HG03354 (cell line): ENCODE results near the gene STAB1.

Source experiments
- ATAC-seq: cut with Tn5 transposase; IDR thresholded peaks from one replicate; pipeline ENCODE4 v1.9.1; 2021; ENCODE audit warnings: mild to moderate bottlenecking; ENCODE audit not compliant: unreplicated experiment, poor library complexity, severe bottlenecking

Gene STAB1

DNA sequence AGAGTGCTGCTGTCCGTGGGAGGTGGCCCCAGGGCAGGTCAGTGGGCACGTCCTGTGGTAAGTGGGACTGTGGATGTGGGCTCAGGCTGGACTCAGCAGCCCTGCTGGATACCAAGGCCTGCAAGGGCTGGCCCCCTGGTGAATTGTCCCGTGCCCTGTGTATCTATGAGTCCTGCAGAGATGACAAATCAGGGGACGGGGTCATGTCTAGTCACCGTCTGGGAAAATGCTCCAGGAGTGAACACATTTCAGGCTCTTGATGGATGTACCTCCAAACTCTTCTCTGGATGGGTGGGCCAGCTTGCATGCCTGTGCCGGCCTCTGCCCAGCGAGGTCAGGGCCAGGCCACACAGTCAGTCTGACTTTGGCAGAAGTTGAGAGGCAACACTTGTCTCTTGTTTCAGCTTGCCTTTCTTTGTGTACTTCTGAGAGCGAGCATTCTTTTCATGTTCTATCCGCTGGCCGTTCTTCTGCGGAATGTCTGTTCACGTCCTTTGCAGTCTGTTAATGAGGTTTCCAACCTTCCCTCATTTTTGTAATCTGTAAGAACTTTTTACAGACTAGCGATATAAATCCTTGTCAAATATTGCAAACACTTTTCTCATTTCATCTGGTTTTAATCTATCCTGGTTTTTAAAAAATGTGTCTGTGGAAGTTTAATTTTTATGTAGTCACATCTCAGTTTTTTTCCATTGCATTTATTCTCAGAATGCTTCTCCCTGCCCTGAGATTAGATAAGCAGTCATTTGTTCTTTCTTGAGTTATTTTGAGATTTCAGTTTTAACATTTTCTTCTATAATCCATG, 11.4 kb upstream of the STAB1 start:
- ATAC-seq, result no peak

DNA sequence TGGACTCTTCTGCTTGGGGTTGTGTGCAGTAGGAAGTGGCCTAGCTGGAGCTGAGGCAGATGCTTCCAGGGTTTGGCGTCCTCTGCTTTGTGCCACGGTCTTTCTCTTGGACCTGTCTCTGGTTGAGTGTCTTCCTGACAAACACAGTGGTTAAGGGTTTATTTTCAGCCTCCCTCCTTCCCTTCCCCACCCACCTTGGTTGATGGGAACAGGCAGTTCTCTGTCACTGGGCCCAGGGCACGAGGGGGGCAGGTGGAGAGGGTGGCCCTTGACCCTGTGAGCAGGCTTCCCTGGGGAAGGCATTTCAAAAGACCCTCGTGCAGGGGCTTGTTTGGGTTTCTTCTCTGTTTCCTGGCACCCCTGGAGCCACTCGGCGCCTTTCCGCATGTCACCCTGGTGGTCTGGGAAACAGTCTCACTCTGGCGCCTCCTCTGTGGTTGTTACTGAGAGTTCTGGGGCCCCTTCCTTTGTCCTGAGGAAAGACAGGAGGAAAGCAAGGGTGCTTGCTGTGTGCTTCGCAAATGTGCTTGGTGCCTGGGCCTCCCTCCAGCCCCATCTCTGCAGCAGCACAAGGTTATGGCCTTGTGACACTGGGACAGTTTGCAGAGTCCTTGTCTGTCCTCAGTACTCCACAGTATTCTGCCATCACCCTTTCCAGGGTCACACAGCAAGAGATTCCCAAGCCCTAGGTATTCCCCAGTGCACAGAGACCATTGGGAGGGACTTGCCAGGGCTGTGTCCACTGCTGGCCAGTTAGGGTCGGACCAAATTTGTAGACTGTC, 10.3 kb upstream of the STAB1 start:
- no peak for ATAC-seq

DNA sequence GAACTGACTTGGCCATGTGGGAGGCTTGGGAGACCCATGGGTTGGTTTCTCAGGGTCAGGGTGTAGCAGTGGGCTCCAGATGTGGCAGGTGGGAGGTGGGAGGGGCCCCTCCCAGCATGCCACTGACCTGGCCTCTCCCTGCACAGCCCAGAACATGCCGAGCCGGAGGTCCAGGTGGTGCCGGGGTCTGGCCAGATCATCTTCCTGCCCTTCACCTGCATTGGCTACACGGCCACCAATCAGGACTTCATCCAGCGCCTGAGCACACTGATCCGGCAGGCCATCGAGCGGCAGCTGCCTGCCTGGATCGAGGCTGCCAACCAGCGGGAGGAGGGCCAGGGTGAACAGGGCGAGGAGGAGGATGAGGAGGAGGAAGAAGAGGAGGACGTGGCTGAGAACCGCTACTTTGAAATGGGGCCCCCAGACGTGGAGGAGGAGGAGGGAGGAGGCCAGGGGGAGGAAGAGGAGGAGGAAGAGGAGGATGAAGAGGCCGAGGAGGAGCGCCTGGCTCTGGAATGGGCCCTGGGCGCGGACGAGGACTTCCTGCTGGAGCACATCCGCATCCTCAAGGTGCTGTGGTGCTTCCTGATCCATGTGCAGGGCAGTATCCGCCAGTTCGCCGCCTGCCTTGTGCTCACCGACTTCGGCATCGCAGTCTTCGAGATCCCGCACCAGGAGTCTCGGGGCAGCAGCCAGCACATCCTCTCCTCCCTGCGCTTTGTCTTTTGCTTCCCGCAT, 7.9 kb upstream of the STAB1 start:
- no peak for ATAC-seq

DNA sequence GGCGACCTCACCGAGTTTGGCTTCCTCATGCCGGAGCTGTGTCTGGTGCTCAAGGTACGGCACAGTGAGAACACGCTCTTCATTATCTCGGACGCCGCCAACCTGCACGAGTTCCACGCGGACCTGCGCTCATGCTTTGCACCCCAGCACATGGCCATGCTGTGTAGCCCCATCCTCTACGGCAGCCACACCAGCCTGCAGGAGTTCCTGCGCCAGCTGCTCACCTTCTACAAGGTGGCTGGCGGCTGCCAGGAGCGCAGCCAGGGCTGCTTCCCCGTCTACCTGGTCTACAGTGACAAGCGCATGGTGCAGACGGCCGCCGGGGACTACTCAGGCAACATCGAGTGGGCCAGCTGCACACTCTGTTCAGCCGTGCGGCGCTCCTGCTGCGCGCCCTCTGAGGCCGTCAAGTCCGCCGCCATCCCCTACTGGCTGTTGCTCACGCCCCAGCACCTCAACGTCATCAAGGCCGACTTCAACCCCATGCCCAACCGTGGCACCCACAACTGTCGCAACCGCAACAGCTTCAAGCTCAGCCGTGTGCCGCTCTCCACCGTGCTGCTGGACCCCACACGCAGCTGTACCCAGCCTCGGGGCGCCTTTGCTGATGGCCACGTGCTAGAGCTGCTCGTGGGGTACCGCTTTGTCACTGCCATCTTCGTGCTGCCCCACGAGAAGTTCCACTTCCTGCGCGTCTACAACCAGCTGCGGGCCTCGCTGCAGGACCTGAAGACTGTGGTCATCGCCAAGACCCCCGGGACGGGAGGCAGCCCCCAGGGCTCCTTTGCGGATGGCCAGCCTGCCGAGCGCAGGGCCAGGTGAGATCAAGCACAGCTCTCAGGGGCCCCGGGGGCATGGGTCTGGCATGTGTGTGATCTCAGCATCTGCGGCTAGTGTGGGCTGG, 7.1 kb upstream of the STAB1 start:
- ATAC-seq, result no peak

DNA sequence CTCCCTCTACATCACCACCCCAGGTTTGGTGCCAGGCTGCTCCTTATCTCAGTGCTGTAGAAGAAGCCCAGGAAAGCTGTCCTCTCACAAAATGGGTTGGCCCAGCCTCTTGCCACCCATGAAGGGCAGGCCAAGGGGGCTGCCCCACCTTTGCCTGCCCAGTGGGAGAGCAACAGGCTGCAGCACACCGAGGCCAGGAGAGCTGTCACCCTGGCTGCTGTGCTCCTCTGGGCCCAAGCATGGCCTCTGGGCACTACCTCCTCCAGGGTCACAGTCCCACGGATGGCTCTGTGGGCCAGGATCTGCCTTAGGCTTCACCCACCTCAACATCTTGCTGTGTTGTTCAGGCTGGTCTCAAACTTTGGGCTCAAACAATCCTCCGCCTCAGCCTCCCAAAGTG, 6.4 kb upstream of the STAB1 start:
- no peak for ATAC-seq

DNA sequence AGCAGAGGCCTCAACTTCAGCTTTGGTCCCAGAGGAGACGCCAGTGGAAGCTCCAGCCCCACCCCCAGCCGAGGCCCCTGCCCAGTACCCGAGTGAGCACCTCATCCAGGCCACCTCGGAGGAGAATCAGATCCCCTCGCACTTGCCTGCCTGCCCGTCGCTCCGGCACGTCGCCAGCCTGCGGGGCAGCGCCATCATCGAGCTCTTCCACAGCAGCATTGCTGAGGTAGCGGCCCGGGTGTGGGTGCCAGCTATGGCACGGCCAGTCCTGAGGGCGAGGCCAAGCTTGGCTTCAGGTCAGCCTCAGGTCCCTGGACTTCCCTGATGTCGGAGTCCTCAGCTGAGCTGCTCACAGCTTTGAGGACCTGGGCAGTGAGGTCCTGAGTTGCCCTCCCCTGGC, 5.7 kb upstream of the STAB1 start:
- no peak for ATAC-seq

DNA sequence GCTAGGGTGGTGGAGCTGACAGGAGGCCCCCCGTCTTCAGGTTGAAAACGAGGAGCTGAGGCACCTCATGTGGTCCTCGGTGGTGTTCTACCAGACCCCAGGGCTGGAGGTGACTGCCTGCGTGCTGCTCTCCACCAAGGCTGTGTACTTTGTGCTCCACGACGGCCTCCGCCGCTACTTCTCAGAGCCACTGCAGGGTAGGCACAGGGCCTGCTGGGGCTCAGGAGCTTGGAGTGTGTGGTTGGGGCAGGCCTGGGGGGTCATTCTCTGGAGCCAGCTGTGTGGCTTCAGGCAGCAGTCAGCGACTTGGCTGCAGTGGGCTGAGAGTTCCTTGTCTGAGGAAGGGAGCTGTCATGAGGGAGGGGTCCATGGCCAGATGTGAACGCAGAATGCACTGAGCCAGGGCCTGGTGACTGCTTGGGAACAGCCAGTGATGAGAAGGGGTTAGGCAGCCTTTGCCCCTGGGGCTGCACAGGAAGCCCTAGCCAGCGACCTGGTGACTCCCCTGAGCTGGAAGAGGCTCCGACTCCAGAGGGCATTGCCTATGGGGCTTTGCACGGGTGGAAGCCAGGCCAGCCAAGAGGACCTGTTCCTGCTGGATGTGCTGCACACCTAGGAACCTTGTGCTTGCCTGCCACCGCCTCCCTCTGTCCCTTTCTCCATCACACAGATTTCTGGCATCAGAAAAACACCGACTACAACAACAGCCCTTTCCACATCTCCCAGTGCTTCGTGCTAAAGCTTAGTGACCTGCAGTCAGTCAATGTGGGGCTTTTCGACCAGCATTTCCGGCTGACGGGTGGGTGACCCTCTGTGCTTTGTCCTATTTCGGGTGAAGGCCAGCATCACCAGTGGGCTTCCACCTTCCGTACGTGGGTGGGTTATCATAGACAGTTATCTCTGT, 4.9 kb upstream of the STAB1 start:
- ATAC-seq, result no peak

DNA sequence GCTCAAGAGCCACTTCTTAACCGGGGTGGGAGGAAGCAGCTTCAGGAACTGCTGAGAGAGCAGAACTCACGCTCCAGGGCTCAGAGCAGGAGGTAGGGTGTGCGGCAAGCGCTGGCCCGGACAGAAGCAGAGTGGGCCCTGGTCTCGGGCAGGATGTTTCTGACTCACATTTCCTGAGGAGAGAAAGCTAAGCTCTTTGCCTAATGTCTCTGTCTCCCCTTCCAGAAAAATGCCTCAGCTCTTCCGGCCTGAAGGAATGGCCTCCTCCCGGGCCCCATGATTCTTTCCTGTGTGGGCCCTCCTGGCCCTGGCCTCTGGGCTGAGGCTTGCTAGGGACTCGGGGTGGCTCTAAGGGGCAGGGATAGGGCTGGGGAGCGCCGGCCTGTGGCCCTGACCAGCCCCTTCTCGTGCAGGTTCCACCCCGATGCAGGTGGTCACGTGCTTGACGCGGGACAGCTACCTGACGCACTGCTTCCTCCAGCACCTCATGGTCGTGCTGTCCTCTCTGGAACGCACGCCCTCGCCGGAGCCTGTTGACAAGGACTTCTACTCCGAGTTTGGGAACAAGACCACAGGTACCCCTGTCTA, 4.1 kb upstream of the STAB1 start:
- ATAC-seq, result no peak

DNA sequence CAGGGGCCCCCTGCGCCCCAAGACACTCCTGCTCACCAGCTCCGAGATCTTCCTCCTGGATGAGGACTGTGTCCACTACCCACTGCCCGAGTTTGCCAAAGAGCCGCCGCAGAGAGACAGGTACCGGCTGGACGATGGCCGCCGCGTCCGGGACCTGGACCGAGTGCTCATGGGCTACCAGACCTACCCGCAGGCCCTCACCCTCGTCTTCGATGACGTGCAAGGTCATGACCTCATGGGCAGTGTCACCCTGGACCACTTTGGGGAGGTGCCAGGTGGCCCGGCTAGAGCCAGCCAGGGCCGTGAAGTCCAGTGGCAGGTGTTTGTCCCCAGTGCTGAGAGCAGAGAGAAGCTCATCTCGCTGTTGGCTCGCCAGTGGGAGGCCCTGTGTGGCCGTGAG, 3.1 kb upstream of the STAB1 start:
- no peak for ATAC-seq

DNA sequence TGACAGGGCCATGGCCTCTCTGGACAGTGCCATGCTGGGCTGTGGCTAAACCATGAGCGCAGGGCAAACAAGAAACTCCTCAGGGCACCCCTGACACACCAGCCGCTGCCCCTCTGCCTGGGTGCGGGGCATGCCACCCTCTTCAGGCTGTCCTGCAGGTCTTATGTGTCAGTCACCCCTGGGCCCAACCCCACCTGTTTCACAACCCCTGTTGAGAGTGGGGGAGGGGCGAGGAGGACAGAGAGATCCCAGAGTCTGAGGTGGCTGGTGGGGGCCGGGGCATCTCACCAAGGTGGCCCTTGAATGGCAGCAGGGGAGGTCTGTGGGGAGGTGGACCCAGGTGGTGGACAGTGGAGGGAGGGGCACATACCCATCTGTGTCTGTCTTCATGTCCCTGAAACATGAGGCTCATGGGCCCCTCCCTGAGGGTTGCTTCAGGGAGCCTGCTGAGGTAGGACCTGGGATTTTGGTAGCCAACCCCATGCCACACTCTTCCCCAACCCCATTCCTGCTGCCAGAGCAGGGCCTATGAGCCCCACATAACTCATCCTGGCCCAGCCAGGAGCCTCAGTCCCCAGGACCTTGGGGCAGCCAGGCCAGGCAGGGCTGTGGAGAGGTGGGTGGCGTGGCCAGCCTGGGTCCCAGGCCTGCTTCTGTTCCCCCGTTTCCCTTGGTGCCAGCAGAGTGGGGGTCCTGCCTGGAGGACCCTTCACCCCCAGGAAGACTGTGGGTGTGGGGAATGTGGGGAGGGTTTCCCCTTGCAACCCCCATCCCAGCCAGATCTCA, 1.7 kb upstream of the STAB1 start:
- no peak for ATAC-seq

DNA sequence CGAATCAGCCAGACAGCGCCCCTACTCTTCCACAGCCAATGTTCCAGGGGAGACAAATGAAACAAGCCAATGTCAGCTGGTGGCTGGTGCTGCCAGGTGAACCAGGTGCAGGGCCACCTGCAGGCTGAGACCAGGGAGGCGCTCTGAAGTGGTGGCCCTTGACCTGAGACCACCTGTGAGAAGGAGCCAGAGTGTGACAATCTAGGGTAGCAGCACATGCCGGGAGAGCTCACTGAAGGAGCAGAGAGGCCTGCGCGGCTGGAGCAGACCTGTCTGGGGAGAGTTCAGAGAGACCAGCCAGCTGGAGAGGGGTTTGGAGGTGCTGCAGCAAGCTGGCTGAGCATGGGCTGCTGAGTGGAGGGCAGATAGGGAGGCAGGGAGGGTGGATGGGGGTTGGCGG, 693 bp upstream of the STAB1 start:
- ATAC-seq, result no peak

DNA sequence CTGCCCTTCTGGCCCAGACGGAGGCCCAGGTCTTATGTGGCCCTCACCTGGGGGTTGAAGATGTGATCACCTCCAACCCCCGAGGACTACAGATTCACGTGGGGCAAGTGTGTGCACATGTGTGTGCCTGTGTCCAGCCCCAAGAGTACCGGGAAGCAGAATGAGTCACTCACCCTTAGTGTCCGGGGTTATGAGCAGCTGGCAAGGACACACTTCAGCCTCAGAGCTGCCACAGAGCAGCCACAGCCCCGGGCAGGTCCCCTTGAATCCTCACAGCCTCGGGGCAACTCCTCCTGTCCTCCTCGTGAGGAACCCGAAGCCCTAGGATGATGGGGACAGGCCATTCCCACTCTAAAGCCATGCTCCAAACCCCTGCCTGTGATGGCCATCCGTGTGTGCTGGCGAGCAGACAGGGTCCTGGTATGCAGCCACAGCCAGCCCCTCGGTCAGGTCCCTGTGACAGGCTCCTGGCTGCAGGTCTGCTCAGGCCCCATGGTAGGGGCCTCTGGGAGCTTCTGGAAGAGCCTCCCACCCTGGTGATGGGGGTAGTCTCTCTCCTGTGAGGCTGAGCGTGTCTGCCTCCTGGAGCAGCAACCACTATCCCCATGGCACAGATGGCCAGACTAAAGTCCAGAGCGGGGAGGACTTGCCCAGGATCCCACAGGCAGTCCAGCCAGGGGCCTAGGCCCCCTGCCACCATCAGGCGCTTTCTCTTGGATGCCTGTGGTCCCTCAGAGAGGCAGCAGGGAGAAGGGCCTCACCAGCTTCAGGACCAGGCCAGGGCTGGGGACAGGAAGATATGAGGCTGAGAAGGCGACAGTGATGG, 852 bp downstream of the STAB1 start:
- no peak for ATAC-seq

DNA sequence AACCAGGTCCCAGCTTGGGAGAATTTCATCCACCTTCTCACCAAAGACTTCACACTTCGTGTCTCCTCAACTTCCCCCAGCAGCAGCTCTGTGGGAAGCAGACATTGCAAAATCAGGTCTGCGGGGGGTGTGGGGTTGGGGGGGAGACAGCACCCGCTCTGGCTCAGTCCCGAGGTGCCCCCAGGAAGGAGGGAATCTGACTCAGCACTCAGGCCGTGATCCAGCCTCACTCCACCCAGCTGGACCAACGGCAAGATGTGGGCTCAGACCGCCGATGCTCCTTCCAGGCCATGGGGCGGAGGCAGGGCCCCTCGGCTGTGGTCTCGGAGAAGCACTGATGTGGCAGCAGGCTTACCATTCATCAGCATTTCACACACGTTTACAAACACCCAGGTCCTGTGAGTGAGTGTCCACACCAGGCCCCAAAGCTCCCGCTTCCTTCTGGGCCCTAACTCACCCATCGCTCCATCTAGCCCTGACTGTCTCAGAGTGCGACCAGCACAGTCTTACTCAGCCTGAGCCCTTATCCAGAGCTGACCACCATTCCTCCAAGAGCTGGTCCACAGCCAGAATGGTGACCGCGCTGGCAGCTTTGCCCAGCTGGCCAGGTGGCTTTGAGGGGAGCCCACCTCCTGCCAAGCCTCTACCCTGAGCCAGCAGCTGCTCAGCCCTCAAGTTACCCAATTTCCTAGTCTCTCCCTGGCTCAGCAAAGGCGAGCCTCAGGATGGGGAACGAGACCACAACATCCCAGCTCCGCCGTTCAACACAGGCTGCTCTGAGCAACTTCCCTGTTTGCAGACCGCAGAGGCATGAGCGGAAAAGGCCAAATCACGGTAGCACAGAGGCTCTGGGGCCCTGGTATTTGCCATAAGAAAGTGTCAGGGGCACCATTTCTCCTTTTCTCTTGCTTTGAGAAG, 3.3 kb downstream of the STAB1 start:
- no peak for ATAC-seq

DNA sequence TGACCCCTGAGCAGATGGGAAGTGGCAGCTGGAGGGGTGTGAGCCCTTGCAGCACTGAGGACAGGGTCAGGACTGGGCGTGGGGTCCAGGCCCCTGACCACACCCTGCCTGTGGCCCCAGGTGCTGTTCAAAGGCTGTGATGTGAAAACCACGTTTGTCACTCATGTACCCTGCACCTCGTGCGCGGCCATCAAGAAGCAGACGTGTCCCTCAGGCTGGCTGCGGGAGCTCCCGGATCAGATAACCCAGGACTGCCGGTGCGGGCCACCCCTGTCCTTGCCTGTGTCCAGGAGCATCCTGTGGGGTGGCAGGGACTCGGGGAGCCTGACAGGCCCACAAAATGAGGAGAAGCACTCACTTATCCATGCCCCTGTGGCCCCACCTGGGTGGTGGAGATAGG, 5.9 kb downstream of the STAB1 start:
- ATAC-seq, result no peak

DNA sequence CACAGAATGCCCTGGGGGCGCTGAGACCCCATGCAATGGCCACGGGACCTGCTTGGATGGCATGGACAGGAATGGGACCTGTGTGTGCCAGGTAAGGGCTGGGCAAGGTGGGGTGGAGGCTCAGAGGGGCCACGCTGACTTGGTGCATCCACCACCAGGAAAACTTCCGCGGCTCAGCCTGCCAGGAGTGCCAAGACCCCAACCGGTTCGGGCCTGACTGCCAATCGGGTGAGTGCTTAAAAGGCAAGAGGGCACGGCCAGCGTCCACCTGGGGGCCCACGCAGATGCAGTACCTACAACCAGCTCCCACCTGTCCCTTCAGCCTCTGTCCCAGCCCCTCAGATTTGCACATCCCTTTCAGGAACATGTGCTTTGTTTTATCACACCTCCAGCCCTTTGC, 6.9 kb downstream of the STAB1 start:
- no peak for ATAC-seq
